ENCODE data around the gene TEX47.

Gene TEX47

DNA sequence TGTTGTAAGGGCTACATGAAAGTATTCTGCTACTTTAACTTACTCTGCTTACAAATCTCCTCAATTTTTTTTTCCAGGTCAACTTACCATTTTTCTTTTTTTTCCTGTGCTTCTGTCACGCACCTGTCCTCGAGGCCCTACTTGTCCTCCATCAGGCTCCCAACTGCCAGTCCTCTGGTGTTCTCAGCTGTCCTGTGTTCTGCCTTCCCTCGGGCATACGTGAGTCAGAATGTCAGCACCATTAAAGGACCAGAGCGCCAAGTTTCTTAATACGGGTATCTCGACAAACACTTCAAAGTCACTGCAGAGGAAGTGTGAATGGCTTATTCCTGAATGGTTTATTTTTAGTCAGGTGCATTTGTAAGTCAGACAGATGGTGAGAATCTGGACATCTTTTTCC lies at the start of gene TEX47:
Gene TEX47, minus strand, starts transcription at position 185 of the 400 bp plus-strand sequence. CDS start 795 bp downstream, outside the sequence.
- no peak for DNase-seq

- DNase-seq, result no peak
Observed at GRCh38 chr7:88845091-88845490, 49.6 kb upstream of the TEX47 start.

DNA sequence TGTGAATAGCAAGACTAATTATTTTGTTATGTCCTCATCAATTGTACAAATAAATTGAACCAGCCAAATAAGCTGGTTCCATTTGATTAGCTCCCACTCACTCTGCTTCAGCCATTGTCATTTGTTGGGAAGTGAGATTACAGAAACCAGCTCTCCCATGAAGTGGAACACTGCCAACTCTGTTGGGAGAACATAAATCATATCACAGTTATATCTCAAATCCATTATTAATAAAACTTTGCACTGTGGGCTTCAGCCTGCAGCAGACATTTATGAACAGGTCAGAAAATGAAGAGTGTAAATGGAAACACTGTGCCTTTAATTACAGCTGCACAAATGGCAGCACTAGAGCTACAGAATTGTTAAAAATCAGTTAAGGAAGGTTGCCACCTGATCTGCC lies 46.7 kb upstream of the TEX47 start:
- DNase-seq, result no peak

DNA sequence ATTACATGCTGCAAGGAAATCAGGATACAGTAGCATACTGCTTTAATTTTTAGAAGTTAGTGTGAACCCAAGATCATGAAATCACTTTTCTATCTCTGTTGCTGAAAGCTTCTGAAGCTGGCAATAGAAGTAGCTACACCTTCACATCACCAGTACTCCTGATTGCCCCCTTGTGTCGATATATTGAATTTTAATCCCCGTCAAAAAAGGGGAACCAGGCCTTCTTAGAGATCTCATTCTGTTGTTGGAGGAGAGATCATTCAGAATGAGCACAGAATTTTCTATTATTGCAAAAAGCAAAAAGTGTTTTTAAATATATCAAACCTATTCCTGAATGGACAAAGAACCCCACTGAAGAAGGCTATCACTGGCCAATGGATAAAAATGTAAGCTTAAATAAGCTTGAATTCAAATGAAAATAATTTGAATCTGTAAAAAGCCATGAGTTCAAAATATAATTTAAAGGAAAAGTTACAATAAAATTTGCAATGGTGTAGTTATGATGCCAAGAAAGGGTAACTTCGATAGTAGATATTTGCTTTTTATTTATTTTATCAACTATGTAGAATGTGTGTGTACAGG lies 39.7 kb upstream of the TEX47 start:
- no peak for DNase-seq

DNA sequence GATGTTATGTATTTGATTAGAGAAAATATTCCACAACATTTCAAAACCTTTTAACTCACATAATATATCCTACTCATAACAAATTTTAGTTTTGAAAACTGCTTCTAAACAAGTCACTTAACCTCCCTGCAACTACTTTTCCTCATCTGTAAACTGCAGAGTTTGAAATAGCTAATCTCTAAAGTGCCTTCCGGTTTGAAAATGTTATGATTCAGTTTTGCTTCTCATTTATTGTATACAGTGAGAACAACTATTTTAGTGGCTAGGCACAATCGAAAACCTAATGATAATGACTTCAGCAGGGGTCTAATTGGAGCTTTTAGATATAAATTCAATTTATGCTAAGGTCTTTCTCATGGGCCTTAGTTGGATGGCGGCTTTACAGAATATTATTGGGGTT lies 30.7 kb upstream of the TEX47 start:
- no peak for DNase-seq

DNA sequence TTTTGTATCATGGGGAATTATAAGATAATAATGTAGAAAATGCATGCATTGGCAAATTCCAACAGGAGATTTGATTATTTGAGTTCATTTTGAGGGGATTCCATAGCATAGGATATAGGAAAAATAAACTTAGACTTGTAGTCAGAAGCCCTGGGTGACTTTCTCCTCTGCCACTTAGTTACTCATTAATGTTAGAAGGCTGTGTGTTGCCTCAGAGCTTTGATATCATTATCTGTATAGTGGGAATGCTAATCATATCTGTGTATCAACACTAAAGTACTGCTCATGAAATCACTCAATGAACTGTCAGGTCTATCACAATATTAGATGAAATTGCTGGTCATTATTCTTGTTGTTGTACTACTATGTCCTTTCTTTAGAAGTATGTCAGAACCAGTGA lies 23.0 kb upstream of the TEX47 start:
- no peak for DNase-seq

DNA sequence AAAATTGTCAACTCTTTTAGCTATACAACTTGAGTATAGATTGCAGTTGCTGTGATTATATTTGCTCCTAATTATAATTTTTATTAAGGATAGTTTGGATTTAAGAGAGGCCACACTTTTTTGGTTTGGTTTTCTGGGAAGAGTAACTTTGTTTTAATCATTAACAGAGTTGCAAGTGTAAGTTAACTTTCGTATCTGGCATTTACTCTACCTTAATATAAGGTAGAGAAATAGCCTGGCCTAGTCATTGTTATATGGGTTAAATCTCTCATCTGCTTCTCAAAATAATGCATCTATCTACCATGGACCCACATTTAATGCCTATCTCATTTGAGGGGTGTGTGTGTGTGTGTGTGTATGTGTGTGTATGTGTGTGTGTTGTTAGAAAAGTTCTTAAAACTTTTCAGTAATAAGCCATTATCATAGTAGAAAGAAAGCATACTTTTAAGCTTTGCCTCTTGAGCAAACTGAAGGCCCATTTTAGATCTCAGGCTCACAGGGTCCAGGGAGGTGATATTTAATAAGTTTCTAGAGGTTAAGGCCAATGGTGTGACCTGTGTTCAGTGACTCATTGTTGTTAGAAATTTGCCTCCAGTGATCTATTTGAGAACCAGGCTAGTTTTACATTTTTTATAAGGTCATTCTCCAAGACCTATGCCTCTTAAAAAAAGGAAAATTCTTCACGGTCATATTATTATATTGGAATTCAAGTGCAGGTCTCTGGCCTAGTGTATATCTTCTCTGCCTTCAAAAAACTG lies 10.9 kb upstream of the TEX47 start:
- no peak for DNase-seq

DNA sequence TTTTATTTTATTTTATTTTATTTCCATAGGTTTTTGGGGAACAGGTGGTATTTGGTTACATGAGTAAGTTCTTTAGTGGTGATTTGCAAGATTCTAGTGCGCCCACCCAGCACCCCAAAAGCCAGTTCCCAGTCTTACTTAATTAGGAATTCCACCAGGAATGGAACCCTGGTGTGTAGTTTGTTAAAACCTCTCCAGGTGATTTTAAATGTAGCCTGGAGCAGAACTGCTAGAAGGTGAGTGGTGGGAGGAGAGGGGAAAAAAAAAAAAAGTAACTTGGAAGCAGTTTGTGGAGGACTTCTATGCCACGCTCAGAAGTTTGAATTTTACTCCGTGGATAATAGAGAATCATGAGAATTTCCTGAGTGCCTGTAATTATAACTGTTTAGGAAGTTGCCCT lies 5.5 kb upstream of the TEX47 start:
- DNase-seq, result no peak

GRCh38 chr7:88792361-88792760 lies 3.2 kb downstream of the TEX47 start:
- no peak for DNase-seq

- DNase-seq, result no peak
Observed at GRCh38 chr7:88791891-88792290, 3.6 kb downstream of the TEX47 start.

DNA sequence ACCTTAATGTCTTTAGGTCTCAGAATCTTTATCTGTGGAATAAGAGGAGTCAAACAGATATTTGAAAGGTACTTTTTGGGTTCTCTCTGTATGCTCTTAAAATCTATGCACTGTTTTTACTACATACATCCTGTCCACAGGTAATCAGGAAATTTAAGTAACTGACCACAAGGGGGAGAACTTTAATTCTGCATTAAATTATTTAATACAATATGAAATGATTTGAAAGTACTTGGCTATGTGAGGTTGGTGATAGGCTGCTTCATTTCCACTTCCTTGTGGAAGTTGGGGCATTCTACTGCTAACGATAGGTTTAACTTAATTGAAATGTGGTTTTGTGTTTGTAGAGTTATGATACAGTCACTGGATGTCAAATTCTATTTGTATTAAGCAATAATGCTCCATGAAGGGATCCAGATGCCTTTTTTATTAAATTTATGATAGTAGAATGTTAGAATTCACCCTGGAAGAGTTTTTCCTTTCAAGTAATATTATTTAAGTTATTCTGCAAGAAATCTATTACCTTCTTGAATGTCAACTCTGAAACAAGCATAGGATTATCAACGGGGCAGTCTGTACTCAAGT lies 6.0 kb downstream of the TEX47 start:
- DNase-seq, result no peak

DNA sequence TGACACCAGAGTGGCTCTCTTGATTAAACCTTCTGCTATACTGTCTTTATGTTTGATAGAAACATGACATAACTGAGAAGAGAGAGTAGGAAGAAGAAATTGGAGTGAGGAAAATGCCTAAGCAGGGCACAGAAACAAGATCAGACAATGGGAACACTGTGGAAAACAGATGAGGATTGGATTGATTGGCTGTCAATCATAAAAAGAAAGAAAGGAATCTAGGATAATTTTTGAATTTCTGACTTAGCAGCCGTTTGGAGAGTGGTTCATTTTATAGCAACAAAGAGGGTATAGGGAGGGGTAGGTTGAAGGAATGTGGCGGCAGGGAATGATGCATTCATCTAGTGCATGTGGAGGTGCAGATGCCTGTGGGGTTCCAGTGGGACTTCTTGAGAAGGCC lies 7.8 kb downstream of the TEX47 start:
- no peak for DNase-seq

DNA sequence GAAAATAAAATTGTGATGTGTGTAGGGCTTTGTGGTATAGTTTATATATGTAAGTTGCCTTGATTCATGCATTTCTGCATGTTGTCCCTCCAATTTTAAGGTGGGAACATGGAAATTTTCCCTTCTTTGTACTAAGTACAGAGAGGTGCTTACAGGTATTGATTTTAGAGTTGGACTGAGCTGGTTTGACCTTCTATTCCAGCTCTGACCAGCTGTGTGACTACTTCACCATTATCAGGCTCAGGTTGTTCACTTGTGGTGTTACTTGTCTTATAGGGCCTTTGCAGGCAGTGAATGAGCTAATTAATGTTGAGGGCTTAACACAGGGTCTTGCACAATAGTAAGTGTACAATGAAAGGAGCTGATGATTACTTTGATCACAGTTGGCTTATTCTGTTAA lies 19.7 kb downstream of the TEX47 start:
- DNase-seq, result no peak

DNA sequence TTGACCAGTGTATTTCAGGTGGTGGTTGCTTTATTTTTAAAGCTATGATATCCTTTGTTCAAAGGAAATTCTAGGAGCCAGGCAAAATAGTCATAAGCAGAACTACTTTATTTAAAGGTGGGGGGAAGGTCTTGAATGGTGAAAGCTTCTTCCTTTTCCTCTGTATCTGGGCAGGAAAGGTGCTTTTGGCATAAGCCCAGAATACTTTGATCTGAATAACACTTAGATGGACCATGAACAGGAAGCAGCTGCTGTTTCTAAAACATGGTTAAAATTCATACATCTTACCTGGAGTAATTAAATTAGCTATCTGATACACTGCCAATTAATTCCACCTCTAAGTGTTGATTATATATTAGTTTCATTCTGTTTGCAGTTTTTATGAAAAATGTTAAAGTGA lies 22.8 kb downstream of the TEX47 start:
- no peak for DNase-seq

DNA sequence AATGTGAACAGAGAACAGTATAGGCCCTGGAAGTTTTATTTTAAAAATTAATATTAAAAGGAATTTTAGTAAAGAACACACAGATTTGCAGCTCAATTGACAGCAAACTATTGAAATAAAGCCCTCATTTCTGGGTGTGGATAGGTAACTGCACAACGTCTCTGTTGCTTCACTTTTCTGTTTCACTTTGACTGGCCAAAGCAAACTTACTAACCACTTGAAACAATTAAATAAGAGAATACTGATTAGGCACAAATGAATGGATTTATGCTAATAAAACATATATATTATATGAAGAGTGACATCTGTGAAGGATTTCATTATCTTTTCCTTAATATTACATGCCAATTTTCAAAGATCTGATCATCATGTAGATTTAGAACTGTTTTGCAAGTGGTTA lies 24.1 kb downstream of the TEX47 start:
- DNase-seq, result no peak

DNA sequence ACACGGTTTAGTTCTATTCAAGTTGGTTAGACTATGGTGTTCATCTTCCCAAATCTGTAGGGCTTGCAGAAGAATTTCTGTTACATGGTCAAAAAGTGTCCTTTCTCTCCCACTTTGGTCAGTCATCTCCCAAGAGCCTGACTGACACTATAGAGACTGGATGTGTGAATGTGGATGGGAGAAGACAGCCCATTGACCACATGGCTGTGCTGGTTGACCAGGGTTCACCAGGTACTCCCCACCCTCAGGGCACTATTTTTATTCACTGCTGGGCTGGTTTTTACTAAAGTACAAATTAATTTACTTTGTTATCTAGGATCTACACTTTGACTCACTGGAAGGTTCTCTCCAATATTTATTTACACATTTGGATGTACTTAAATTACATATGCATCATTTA lies 33.8 kb downstream of the TEX47 start:
- DNase-seq, result no peak

GRCh38 chr7:88760136-88760515 lies 35.4 kb downstream of the TEX47 start:
- no peak for DNase-seq

DNA sequence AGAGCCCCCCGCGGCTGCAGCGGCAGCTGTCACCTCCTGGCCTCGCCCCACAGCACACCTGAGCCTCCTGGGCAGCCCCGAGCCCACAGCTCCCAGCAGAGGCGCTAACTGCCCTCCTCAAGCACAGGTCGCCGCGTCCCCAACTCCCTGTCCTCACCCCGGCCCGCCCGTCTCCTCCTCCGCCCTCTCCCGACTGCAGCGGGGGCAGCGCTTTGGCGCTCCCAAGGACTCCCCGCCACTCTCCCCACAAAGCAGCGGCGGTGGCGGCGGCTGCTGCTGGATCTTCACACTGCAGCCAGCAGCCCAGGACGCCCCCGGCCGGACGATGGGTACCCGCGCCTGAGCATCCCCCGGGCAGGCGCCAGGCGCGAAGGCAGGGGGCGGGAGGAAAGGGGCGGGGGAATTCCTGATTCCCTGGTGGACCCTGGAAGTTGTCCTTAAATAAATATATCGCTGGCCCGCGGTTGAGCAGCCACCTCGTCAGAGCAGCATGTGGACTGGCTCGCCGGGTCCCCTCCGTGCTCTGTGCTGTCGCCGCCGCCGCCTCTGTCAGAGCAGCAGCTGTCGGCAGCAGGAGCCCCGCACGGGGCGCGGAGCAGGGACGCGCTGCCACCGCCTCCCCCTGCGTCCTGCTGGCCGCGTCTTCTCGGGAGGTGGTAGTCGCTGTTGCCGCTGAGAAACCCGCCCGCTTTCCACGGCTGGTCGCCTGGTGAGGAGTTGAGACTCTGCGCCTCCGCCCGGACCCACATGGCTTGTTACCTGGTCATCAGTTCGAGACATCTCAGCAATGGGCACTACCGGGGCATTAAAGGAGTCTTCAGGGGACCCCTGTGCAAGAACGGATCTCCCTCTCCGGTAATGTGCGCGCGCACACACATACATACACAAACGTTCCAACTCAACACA lies 36.1 kb downstream of the TEX47 start, which contains the start of gene ZNF804B:
Gene ZNF804B, plus strand, starts transcription at position 471 of the 906 bp plus-strand sequence. Its CDS starts 277 bp downstream, at position 748.
- no peak for DNase-seq

DNA sequence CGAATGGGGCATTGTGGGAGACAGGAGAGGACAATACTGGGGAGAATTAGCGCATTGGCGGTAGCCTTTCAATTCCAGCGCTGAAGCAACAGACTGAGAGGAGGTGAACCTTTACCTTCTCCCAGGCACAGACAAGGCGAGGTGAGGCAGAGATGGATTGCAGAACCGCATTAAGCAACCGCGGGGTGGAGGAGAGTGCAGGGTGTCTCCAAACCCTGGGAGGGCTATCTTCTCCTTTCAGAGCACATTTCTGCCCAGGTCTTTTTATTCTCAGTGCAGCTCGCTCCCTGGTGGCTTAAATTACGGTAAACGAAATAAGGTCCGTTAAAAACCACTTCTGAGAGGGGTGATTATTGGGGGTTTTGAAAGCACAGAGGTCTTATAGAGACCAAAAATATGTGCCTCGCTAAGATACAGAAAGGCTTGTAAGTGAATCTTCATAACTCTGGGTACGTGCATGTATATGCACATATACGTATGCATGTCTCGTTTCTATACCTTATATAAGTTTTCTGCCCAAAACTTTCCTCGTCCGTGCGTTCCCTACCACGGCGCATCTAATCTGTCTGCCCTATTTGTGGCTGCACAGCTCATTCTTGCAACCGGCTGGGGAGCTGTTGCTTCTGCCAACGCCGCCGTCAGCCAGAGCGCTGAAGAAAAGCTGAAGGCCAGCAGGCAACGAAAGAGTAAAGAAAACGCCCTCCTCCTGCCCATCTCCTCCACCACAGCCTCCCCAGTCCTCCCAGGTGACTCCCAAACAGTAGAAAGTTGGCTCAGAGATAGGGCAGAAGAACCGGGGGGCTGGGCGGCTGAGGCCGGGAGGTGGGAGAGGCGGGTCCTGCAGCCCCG lies 36.9 kb downstream of the TEX47 start:
- DNase-seq, result no peak

DNA sequence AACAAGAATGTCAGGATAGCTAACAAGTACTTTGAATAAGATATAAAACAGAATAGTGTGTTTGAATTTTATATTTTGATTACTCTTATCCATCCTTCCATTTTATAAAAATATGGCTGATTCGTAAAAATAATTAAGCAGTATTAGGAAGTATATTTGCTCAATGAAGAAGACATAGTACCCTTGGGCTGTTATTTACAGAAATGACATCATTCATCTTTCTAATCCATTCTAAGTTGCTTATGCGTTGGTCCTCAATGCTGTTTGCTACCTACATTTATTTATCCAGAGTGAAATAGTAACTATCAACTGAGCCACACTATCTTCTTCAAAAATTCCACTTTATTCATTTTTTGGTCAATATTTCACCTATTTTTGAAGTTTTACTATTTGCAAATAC lies 38.2 kb downstream of the TEX47 start:
- no peak for DNase-seq

DNA sequence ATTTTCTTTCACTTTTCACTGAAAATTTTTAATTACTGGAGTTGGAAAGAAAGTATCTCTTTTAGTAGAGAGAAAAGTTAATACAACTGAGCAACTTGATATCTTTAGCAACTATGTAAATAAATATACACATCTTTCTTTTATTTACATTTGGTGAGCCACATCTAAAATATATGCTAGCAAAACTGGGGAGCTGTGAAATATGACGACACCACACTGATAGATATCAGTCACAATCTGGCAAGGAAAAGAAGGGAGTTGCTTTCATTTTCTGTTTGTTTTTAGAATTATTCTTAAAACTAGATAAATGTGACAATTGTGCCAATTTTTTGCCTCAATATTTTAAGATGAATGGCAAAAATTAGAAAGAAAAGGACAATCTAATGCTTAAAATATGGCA lies 38.7 kb downstream of the TEX47 start:
- DNase-seq, result no peak

- DNase-seq, result no peak
Observed at GRCh38 chr7:88746126-88746525, 49.4 kb downstream of the TEX47 start.

Data from cerebellar nuclear complex (tissue), 1 donor.